Activated CD8-positive, alpha-beta T cell treated with anti-CD3 and anti-CD28 coated beads for 36 hours (primary cell): ENCODE results near the gene ABCB6. TPM values are rescaled to one million over a fixed set of nuclear protein-coding genes. Genes with fewer than 3 reads are reported as not detected.
A peak's percentile ranks its signal among the peaks of the same experiment; 100 is the strongest.

Experiments
- ATAC-seq: fragments of 200-7000 bp; cut with Tn5 transposase; one replicate; pipeline ENCODE4 v1.10.0; 2021; ENCODE audit warnings: mild to moderate bottlenecking, moderate library complexity
- CTCF ChIA-PET: fragments of 350-600 bp; sonication (Branson Sonifier 250); formaldehyde crosslinking; loops from one replicate; lab custom pipeline; 2021; ENCODE audit warnings: antibody characterized with exemption; lab: Charles Lee
- POLR2A ChIA-PET: fragments of 350-600 bp; sonication (Branson Sonifier 250); formaldehyde crosslinking; loops from one replicate; lab custom pipeline; 2021; ENCODE audit warnings: antibody characterized with exemption; lab: Charles Lee
- DNase-seq: peaks from one replicate; pipeline ENCODE4 v3.0.0-alpha.2; 2020
- H3K27ac Mint-ChIP-seq: one replicate; pipeline ENCODE4 v1.8.0; 2021; ENCODE audit warnings: mild to moderate bottlenecking, mixed read lengths
- H3K27me3 Mint-ChIP-seq: one replicate; pipeline ENCODE4 v1.8.0; 2021; ENCODE audit warnings: mixed read lengths
- H3K36me3 Mint-ChIP-seq: one replicate; pipeline ENCODE4 v1.8.0; 2021; ENCODE audit warnings: low read depth, mixed read lengths
- H3K4me1 Mint-ChIP-seq: one replicate; pipeline ENCODE4 v1.8.0; 2021; ENCODE audit warnings: low read depth, mixed read lengths
- H3K4me3 Mint-ChIP-seq: one replicate; pipeline ENCODE4 v1.8.0; 2021; ENCODE audit warnings: mild to moderate bottlenecking, moderate library complexity, mixed read lengths
- H3K9me3 Mint-ChIP-seq: one replicate; pipeline ENCODE4 v1.8.0; 2021; ENCODE audit warnings: mixed read lengths
- CTCF ChIP-seq: fragments of 200-600 bp; IDR thresholded peaks from one replicate; pipeline ENCODE4 v1.8.0; 2022; ENCODE audit warnings: antibody characterized with exemption, mild to moderate bottlenecking
- intact Hi-C: fragments of 100-400 bp; cut with micrococcal nuclease; formaldehyde crosslinking; loops from one replicate; pipeline ENCODE4 v1.10.0; 2022
- total RNA-seq, 2 experiments: library from RNA; stranded (reverse); gene quantifications; one replicate each; pipeline ENCODE4 v1.2.3, GENCODE V29; 2021

ABCB6 gene
- total RNA-seq, 2 experiments from 2014 or later: 32.3 to 35.7 TPM

DNA sequence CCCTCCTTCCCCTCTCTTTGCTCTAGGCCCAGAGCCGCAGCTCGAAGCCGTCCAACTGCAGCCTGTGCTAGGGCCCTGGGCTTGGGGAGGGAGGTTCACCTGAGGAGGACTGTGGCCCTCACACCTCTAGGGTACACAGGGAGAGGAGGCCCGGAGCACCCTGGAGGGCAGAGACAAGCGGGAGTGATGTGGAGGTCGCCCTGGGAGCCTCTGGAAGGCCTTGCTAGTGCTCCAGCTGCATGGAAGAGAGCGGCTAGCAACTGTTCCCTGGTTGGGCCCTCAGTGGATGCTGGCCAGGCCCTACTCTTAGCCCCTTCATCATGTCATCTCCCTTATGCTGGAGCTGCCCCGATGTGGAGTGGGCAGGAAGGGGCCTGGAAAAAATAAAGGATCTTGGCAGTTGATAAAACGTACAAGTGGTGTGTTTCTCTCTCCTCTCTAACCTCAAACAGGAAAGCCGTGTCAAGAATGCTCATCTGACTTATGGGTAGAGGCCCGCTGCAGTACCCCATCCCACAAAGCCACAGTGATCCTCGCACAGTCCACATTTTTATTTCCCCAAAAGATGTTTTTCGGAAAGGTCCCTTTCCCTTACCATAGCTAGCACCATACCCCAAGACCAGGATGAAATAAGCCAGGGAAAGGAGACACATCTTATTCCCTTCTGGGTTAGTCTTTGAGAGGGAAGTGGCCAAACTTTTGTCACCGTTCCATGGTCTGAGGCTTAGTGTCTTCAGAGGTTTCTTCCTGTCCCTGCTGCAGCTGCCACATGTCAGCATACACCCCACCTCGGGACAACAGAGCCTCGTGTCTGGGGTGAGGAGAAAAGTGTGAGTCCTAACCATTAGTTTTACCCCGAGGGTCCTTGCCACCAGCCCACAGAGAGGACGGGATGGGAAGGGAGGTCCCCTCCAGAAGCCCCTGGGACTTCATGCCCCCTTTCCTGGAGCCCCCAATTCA, 9.2 kb downstream of the ABCB6 start:
- Mint-ChIP-seq H3K27ac (peak overlapping the region; percentile 70), H3K36me3 (peaks cover 44% of the 10 kb centered on the region), H3K4me1 (peaks cover 44% of the 10 kb centered on the region), H3K4me3 (no peak overlapping the region), H3K9me3 (peaks cover 2% of the 10 kb centered on the region), H3K27me3 (no peaks in the 10 kb centered on the region)
- TF ChIP-seq CTCF: no peak
- ATAC-seq: no peak
- no peak for DNase-seq
- intact Hi-C loops: loop anchor here (5.0 kb wide), 2 partner anchors 37 to 47 kb away; partner anchors contain the start of genes NHEJ1 and SLC23A3
- POLR2A ChIA-PET: interaction anchor here (0.8 to 4.1 kb wide), 9 partner anchors 8 to 50 kb away, joined by 3 to 31 read pairs (median 4); partner anchors contain the start of genes ABCB6, NHEJ1 and TUBA4B
- CTCF ChIA-PET: interaction anchor here (1.4 to 6.7 kb wide), 7 partner anchors 29 to 151 kb away, joined by 3 to 49 read pairs (median 5); partner anchors contain the start of genes CNPPD1, GLB1L, NHEJ1 and SLC23A3

DNA sequence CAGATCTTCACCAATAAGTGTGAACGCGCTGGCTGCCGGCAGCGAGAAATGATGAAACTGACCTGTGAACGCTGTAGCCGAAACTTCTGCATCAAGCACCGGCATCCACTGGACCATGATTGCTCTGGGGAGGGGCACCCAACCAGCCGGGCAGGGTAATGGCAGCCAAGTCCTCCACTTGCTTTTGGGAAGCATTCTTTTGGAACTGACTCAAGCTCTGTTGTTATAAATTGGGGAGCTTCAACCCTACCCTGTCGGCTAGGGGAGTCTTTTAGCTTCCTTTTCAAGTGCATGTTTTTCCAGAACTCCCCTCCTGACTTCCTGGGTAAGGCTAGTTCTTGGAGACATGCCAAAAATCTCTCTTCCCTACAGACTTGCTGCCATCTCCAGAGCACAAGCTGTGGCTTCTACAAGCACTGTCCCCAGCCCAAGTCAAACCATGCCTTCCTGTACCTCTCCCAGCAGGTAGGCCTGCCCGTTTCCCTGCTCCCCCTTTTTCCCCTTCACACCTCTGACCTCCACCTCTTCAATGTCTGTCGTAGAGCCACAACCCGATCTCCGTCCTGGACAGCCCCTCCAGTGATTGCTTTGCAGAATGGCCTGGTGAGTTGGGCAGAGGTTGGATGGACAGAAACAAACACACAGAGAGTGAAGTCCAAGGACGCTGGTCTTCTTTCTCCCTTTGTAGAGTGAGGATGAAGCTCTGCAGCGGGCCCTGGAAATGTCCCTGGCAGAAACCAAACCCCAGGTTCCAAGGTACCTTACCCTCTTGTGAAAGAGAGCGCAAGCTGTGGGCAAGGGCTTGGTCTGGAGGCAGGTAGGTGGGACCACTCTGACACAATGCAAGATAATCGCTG, 10.6 kb downstream of the ABCB6 start:
- no peak for ATAC-seq
- H3K4me1 Mint-ChIP-seq: peaks cover 44% of the 10 kb centered on the region
- no peaks in the 10 kb centered on the region for H3K27me3 Mint-ChIP-seq
- no peak for DNase-seq
- CTCF ChIA-PET: interaction anchor here (1.0 to 6.7 kb wide), 9 partner anchors 25 to 228 kb away, joined by 3 to 49 read pairs (median 4); partner anchors contain the start of genes CNPPD1, GLB1L, NHEJ1 and SLC23A3
- H3K4me3 Mint-ChIP-seq: peak overlapping the region; percentile 90
- H3K36me3 Mint-ChIP-seq: peaks cover 36% of the 10 kb centered on the region
- intact Hi-C loops: loop anchor here (5.0 kb wide), 1 partner anchor 36 kb away; the partner anchor contains the start of gene SLC23A3
- POLR2A ChIA-PET: interaction anchor here (1.2 to 4.1 kb wide), 7 partner anchors 11 to 48 kb away, joined by 3 to 31 read pairs (median 5); partner anchors contain the start of genes ABCB6, CNPPD1, NHEJ1 and TUBA4B
- peaks cover 7% of the 10 kb centered on the region for H3K9me3 Mint-ChIP-seq
- H3K27ac Mint-ChIP-seq: peak overlapping the region; percentile 80
- no peak for TF ChIP-seq CTCF

DNA sequence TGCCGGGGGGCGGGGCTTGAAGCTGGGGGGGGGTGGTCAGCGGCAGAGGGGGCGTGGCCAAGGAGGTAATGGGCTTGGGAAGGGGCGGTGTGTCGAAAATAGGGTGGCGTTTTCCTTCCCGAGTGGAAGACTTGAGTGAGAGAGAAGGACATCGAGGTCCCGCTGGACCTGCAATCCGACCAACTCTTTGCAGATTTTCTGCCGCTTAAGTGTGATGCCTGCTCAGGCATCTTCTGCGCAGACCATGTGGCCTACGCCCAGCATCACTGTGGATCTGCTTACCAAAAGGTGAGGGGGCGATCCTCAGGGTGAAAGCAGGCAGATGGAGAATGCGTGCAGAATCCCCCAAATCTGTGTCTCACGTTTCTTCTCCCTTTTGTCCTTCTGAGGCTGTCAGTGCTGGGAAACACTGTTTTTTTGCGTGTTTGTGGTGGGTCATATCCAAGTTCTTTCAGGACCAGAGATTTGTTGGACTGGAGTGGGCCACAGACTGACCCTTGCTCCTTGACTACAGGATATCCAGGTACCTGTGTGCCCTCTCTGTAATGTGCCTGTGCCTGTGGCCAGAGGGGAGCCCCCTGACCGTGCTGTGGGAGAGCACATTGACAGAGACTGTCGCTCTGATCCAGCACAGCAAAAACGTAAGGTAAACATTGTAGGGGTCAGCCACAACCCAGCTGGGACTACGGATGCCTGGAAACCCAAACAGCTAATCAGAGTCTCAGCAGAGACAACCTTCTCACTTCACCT, 11.4 kb downstream of the ABCB6 start:
- intact Hi-C loops: loop anchor here (5.0 kb wide), 1 partner anchor 35 kb away; the partner anchor contains the start of gene SLC23A3
- TF ChIP-seq CTCF: no peak
- H3K27me3 Mint-ChIP-seq: no peaks in the 10 kb centered on the region
- POLR2A ChIA-PET: interaction anchor here (0.6 to 4.1 kb wide), 8 partner anchors 12 to 48 kb away, joined by 3 to 31 read pairs (median 9); partner anchors contain the start of genes ABCB6, CNPPD1, TUBA4A and TUBA4B
- peak overlapping the region; percentile 90 for H3K4me3 Mint-ChIP-seq
- H3K36me3 Mint-ChIP-seq: peaks cover 31% of the 10 kb centered on the region
- peaks cover 44% of the 10 kb centered on the region for H3K4me1 Mint-ChIP-seq
- CTCF ChIA-PET: interaction anchor here (0.7 to 6.7 kb wide), 13 partner anchors 23 to 227 kb away, joined by 3 to 49 read pairs (median 5); partner anchors contain the start of genes ANKZF1, ATG9A, GLB1L and NHEJ1
- DNase-seq (no peak), ATAC-seq (no peak)
- H3K27ac Mint-ChIP-seq: peak overlapping the region; percentile 80
- peaks cover 7% of the 10 kb centered on the region for H3K9me3 Mint-ChIP-seq
